Measurements from ENCODE around the gene MMP14.
"Not testable (repeated sequence)": the region's sequence is repeated elsewhere in the genome, so short reads cannot be mapped to it uniquely, and the experiment has no call there.

The MMP14 gene

DNA sequence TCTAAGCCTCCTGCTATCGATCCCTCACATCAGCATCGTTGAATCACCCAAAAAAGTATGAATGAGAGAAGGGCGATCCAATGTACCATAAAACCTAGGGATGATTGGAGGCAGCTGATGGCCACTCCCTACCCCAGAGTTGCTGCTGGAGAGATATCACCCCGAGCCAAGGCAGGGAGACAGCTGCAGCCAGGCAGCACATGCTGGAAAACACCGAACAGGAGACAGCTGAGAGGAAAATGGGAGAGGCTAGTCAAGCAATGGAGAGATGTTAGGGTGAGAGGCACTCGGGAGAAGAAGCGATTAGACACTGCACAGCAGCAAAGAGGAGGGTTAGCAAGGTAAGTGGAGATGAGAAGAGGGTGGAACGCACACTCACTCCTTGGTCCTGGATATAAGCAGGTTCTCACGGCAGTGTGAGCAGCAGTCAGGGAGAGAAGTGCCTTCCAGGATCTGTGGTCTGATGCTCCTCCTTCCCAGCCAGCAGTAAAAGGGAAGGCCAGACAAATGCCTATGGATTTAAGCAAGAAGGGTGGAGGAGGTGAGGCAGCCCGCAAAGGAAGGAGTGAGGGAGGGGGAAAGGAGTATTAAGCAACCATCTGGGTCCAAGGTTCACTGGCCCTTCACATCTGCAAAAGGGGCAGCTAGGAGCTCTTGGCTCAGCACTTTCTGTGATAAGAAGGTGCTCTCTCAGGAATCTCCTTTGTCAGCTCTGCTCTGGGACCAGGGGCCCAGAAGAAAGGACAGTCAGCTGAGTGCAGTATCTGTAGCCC is 21.3 kb upstream of the MMP14 start, which contains the start of gene SLC7A7:
Gene SLC7A7 (minus strand): TSS at position 495 of the 773 bp plus-strand sequence. CDS start 2,037 bp downstream, outside the sequence.
- no peak for DNase-seq (ENCODE audit: low read depth)

- peak; percentile 60 for DNase-seq (ENCODE audit: low read depth)
These were observed 17.0 kb upstream of the MMP14 start for GRCh38 chr14:22819151-22819988.

DNA sequence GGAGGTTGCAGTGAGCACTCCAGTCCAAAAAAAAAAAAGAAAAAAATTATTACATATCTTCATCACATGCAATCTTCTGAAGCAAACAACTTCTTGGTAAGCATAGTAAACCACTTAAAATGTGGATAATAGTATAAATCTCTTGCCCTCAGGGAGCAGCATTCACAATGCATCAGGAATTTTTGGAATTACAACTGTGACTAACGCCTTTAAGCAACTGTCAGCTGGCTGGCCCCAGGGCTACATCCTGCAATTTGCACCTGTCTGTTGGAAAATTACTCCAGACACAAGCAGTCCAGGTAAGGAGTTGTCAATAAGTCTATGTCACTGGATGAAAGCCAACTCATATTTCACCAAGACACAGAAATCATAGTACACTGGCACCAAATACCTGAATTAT is 15.7 kb upstream of the MMP14 start:
- no peak for DNase-seq (ENCODE audit: low read depth)

- DNase-seq (ENCODE audit: low read depth): no peak
These were observed 15.0 kb upstream of the MMP14 start for GRCh38 chr14:22821193-22822015.

DNA sequence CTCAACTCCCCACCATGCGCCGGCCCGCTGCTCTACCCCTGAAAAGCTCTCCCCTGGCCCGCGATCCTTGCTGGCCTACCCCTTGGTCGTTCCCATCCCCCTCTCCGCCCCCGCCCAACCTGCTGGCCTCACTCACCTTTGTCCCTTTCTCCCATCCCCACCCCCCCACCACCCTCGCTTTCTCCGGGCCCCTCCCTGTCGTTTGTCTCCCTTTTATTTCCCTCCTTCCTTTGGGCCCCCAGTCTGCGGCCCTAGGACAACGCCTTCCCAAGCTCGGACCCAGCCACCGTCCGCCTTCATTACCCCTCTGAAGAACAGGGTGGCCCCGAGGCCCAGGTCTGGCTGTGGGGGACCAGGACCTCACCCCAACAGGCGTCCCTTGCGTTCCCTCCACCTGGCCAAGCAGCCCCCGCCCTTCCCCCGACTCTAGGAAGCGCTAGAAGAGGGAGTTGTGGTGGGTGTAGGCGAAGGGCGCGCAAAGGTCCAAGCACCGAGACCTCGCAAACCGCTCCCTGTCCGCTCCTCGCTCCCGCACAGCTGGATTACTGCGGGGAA is 14.3 kb upstream of the MMP14 start:
- DNase-seq (ENCODE audit: low read depth): no peak

GRCh38 chr14:22822571-22823098 is 13.8 kb upstream of the MMP14 start:
- peak; percentile 53 for DNase-seq (ENCODE audit: low read depth)

DNA sequence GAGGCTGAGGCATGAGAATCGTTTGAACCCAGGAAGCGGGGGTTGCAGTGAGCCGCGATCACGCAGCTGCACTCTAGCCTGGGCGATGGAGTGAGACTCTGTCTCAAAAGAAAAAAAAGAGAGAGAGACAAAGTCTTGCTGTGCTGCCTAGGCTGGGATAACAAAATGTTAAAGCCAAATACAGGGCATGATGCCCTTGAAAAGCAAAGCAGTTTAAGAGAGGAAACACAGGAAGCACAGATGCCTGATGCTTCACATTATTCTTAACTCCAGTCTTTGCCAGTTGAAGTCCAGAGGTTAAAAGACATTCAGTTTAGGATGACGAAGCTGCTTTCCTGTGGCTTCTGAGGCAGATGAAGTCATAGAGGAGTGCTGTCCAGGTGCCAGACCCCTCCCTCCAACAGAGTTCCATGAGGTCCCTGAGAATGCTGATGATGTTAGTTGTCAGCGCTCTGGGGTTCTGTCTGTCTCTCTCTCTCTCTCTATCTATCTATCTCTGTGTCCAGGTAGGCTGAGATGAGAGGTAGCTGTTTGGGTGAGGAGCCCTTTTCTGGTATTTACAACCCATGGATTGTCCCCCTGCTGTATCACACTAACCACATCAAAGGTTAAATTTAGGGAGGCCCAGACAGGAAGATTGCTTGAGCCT is 11.6 kb upstream of the MMP14 start:
- peak; percentile 80 for DNase-seq (ENCODE audit: low read depth)

- DNase-seq (ENCODE audit: low read depth): not testable (repeated sequence)
These were observed 7.2 kb upstream of the MMP14 start for GRCh38 chr14:22829076-22829660.

DNA sequence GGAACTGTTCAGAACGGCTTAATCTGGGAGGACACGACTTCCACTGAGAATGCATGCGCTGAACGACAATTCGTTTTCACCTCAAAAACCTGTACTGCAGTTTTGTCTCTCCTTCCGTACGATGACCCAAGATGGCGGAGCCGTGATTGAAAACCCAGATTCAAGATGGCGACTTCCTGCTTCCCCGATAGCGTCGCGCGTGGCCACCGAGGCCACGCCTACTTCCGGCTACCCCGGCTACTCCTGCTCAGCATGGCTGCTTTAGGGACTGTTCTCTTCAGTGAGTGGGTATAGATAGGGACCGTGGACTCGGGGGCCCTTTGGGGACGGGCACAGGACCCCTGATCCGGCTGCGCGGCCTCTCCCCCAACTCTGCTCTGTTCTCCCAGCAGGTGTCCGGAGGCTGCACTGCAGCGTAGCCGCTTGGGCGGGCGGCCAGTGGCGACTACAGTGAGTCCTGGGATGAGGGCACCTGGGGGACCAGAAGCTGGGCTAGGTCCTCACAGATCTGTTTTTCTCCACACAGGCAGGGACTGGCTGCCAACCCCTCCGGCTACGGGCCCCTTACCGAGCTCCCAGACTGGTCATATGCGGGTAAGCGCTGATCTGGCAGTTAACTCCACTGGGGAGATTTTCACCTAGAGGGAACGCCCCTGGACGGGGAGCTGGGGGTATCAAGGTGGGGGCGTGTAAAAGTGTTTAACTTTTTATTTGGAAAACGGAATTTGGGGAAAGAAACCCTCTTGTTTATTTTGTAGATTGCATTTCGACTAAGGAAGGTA is 6.5 kb upstream of the MMP14 start, which contains the start of gene MRPL52:
Gene MRPL52 (plus strand): TSS at position 227 of the 782 bp plus-strand sequence. CDS start 26 bp downstream, at position 253.
- peak; percentile 45 for DNase-seq (ENCODE audit: low read depth)

DNA sequence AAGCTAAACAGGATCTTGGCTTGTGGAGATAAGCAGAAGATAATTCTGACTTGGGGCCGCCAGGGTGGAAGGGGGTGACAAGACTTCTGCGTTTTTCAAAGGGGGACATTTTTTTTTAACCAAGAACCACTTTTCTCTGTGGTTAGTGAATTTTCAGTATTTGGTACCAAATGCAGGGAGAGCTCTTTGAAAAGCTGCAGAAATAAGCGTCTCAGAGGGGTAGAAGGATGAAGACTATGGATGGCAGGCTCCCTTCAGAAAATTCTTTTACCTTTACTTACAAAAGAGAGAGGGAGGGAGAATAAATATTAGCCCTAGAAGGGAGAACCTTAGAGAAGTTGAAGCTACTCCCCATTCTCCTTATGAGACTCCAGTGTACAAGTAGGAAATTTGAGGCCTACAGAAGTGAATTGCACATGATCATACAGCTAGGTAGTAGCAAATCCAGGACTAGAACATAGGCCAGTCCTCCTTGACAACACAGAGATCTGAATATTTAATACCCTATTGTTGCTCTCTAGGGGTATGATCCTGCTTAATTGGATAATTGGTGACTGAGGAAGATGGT is 5.9 kb upstream of the MMP14 start:
- no peak for DNase-seq (ENCODE audit: low read depth)

- DNase-seq (ENCODE audit: low read depth): no peak
These were observed 880 bp upstream of the MMP14 start for GRCh38 chr14:22835505-22835904.

GRCh38 chr14:22837114-22837749 is 847 bp downstream of the MMP14 start:
- no peak for DNase-seq (ENCODE audit: low read depth)

- no peak for DNase-seq (ENCODE audit: low read depth)
These were observed 1.6 kb downstream of the MMP14 start for GRCh38 chr14:22837750-22838538.

GRCh38 chr14:22838631-22839041 is 2.3 kb downstream of the MMP14 start:
- no peak for DNase-seq (ENCODE audit: low read depth)

DNA sequence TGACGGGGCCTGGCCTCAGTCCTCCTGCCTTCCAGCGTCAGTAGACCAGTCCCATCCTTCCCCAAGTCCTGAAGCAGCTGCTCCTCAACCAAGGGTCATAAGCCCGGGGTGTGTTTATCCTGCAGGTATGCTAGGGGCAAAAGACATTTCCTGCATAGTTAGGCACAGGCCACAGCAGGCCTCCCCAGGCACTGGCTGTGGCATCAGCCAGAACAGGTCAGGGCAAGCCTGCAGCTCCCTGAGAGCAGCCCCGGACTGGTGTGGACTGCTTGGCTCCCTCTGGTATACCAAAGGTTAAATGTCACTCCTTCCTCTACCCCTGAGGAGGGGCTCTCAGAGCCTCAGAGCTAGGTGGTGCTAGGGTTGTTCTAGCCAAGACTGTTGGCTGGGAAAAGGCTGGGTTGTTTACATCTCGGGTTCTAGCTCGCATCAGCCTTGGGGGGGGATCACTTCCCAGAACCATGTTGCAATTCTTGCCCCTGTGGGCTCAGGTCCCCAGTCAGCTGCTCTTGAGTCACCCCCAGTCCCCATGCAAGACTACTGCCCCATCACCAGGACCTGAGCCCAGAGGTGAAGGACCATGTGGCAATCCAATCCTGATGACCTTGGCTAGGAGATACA is 2.9 kb downstream of the MMP14 start:
- no peak for DNase-seq (ENCODE audit: low read depth)

DNA sequence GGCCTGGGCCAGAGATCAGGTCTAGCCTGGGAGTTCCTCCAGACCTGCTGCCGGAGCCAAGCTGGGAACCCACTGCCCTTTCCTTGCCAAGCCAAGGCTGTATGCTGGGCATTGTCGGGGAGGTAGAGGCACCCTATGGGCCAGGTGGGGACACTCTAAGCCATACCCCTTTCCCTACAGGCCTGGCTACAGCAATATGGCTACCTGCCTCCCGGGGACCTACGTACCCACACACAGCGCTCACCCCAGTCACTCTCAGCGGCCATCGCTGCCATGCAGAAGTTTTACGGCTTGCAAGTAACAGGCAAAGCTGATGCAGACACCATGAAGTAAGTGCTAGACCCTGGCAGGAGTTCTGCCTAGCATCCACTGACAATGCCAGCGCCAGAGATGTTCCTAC is 4.9 kb downstream of the MMP14 start:
- no peak for DNase-seq (ENCODE audit: low read depth)

GRCh38 chr14:22841769-22842168 is 5.4 kb downstream of the MMP14 start:
- no peak for DNase-seq (ENCODE audit: low read depth)

All from GM04503 (cell line).